Suppressor macrophage treated with lipopolysaccharide for 1 hour (primary cell): Measurements from ENCODE around the gene NCBP1.
"Not testable (repeated sequence)": the region's sequence is repeated elsewhere in the genome, so short reads cannot be mapped to it uniquely, and the experiment has no call there.

Experiments
- DNase-seq, 3 donors: peaks; one replicate each; pipeline ENCODE4 v3.0.0-alpha.2; 2020 to 2022

NCBP1 gene, protein sequence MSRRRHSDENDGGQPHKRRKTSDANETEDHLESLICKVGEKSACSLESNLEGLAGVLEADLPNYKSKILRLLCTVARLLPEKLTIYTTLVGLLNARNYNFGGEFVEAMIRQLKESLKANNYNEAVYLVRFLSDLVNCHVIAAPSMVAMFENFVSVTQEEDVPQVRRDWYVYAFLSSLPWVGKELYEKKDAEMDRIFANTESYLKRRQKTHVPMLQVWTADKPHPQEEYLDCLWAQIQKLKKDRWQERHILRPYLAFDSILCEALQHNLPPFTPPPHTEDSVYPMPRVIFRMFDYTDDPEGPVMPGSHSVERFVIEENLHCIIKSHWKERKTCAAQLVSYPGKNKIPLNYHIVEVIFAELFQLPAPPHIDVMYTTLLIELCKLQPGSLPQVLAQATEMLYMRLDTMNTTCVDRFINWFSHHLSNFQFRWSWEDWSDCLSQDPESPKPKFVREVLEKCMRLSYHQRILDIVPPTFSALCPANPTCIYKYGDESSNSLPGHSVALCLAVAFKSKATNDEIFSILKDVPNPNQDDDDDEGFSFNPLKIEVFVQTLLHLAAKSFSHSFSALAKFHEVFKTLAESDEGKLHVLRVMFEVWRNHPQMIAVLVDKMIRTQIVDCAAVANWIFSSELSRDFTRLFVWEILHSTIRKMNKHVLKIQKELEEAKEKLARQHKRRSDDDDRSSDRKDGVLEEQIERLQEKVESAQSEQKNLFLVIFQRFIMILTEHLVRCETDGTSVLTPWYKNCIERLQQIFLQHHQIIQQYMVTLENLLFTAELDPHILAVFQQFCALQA

GRCh38 chr9:97632985-97633858, at the start of gene NCBP1, which contains the start of gene TSTD2:
Gene NCBP1 (plus strand): TSS chr9:97633821. CDS start chr9:97633882, 61 bp downstream.
Gene TSTD2 (minus strand): TSS chr9:97633368. CDS start chr9:97627562, 5,806 bp downstream.
- DNase-seq = peak; percentile 99

- DNase-seq = not testable (repeated sequence)
These were observed 48.8 kb upstream of the NCBP1 start for GRCh38 chr9:97584778-97585177.

- DNase-seq = not testable (repeated sequence)
These were observed 46.7 kb upstream of the NCBP1 start for GRCh38 chr9:97586909-97587308.

DNA sequence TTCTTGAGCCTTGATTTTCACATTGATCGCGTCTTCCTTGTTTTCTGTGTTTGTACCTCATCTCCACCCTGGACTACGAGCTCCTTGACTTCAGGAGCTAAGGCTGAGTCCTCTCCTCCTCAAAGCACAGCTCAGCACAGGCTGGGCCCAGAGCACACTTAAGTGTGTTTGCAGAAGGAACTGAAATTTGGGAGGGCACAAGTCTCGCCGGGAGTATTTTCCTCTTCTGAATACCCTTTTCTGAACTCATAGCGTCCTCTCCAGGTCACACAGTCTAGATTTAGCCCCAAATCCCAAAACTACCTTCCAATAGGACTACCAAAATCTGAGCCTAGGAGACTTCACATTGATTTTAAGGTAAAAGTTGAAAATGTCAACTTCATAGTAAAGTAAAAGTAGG, 42.1 kb upstream of the NCBP1 start:
- DNase-seq = no peak

GRCh38 chr9:97592126-97592525, 41.5 kb upstream of the NCBP1 start:
- DNase-seq = no peak

GRCh38 chr9:97593960-97594359, 39.7 kb upstream of the NCBP1 start:
- no peak for DNase-seq

- DNase-seq = no peak
These were observed 39.2 kb upstream of the NCBP1 start for GRCh38 chr9:97594381-97594921.

DNA sequence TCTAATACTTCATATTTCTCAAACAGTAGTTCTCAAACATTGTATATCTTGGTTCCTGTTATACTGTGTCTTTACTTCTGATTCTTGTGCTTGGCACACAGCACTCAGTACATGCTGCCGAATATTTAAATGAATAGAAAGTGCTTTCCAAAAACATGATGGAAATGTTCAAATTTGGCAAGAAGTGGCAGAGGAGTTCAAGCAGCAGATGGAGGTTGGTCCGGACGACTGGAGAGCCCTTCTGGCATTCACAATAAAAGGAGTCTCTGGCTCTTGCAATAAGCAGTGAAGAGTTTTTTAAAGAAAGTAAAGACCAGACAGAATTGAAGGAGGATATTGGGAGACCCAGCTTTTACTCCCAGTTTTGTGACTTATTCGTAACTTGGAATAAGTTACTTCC, 36.7 kb upstream of the NCBP1 start:
- no peak for DNase-seq

DNA sequence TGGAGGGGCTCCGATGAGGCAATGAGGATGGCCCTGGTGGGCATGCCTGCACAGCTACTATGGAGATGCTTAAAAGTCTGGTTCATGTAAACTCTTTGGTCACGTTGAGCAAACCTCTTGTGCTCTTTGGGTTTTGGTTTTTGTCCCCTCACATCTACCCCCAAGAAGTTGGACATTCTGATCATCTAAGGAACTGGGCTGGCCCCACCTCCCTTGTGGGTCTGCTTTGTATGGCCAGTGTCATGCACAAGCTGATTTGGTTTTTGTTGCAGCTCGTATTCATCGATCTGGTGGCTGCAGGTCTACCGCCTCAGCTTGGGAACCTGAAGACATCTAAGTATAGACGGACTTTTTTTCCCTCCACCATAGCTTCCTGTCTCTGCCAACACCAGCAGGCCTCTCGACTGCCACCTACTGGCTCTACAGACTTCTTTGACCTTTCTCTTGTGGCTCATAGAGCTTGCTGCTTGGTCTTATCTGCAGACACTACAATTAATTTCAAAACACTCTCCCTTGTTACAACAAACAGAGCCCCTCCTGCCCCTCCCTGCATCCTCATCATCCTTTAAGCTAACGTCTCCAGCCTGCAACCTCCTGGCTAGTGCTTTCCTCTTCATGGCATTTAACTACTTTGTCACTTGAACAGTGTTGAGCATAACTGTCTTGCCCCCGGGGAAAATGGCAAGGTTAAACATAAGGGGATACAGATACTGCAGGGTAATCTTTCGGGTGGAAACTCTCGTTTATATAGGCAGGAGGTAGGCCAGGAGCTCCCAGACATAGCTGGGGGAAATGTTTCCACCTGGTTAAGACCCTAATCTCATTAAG, 34.9 kb upstream of the NCBP1 start:
- peak; percentile 82 to 84 (median 83) for DNase-seq

- DNase-seq = no peak
These were observed 34.2 kb upstream of the NCBP1 start for GRCh38 chr9:97599314-97599846.

DNA sequence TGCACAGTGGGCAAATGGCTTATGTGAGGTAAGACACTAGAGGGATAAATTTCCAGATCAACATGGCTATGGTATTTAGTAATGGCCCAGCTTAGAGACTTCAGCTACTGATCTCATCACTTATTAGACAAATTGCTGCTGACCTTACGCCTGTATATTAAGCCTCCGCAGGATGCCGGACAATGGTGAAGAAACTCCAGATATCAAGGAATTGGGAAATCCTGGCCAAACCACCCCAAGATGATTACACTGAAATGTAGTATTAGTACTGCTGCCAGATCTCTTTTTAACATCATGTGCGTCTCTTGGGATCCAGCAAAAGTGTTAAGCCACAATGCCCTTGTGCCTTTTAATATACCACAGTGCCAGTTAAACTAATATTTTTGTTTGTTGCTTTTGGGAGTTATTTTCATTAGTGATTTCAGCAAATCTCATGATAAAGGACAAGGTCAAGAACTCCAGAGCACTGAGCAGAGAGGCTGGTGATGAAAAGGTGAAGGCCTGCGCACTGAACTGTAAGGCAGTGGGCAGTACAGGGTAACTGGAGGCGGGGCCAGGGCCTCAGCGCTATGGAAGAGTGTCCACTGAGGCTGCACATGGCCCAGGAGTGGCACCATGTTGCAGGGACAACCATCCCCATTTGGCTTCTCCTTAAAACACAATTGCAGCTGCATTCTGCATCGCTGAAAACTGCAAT, 32.9 kb upstream of the NCBP1 start:
- no peak for DNase-seq

DNA sequence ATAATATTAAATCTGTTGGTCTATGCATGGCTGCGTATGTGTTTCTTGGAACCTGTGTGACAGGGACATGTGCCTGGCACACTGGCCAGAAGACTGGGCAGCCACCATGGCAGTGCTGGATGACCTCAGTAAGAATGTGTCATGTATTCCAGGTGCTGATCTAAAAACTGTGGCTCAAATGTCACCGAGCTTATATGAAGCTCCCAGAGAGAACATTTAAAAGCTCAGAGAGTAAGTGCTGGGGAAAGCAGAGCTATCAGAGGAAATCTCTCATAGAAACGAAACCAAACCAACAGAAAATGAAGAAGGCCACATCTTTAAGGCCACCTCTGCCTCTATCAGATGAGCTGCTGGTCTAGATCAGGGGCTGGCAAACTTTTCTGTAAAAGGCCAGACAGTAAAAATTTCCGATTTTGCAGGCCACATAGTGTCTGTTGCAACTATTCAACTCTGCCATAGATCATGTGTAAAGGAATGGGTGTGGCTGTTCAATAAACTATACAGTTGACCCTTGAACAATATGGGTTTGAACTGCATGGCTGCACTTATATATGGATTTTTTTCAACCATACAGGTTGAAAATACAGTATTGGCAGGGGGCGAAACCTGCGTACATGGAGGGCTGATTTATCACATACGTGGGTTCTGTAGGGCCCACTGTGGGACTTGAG, 32.3 kb upstream of the NCBP1 start:
- no peak for DNase-seq

GRCh38 chr9:97602430-97602829, 31.2 kb upstream of the NCBP1 start:
- DNase-seq = no peak

GRCh38 chr9:97604901-97605645, 28.5 kb upstream of the NCBP1 start:
- DNase-seq = peak in 1 of 3 donors; percentile 13

DNA sequence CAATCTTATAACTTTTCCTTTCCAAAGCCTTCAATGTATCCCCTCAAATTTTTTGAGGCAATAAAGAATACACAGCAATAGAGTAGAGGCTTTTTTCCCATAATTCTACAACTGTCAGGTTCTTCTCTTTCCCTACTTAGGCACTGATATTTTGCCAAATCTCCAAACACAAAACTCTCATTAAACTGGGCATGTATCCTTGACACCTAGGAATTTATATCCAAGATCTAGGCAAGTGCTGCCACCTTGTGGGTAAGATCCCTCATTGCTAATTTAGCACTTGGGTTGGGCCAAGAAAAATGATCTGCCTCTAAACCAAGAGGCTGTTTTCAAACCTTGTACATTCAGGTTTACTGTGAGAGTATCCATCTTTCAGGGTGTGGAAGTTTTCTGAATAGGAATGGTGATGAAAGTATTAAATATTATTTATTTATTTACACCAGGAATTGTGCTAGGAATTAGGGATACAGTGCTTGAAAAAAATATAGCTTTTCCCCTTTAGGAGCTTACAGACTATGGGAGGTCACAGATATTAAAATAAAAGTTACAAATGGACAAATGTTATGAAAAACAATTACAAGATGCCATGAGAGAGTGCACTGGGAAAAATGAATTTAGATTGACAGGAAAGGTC, 18.1 kb upstream of the NCBP1 start:
- DNase-seq = peak; percentile 77 to 81 (median 79)

GRCh38 chr9:97617939-97618416, 15.6 kb upstream of the NCBP1 start:
- DNase-seq = peak in 1 of 3 donors; percentile 20

- DNase-seq = not testable (repeated sequence)
These were observed 13.6 kb upstream of the NCBP1 start for GRCh38 chr9:97620063-97620462.

GRCh38 chr9:97622483-97622882, 11.1 kb upstream of the NCBP1 start:
- peak in 1 of 3 donors; percentile 1 for DNase-seq

DNA sequence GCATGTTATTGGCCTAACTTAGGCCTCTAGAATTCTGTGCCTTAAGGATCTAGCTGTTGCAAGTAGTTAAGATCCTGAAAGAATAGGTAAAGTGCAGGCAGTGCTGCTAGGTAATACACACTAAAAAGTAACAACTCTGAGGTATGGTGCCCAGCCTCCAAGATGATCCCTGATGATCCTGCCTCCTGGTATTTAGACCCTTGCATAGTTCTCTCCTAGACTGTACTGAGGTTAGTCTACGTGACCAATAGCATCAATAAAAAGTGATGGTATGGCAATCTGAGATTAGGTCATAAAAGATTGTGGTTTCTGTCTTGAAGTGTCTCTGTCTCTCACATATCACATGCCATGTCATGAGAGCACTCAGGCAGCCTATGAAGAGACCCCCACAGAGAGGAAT, 9.7 kb upstream of the NCBP1 start:
- peak in 1 of 3 donors; percentile 4 for DNase-seq
